ENCODE results near the gene NRN1L. TPM values are rescaled to one million over a fixed set of nuclear protein-coding genes. Genes with fewer than 3 reads are reported as not detected.

NRN1L gene
- total RNA-seq, 1 donor from 2014 or later = 1.1 TPM

- Histone ChIP-seq H3K27me3 (ENCODE audit: control insufficient read depth, insufficient read depth, low read length) (no peaks in the 10 kb centered on the region), H3K36me3 (ENCODE audit: control insufficient read depth, insufficient read depth, low read length) (peaks cover 2% of the 10 kb centered on the region), H3K4me3 (ENCODE audit: low read depth, low read length) (no peak overlapping the region)
- TF ChIP-seq CTCF (IDR thresholded peaks at IDR 0.05; ENCODE audit: insufficient read depth, low read length, poor library complexity, severe bottlenecking) = no peak
- DNase-seq (ENCODE audit: low read depth) = no peak
These were observed 41.6 kb downstream of the NRN1L start for GRCh38 chr16:67926181-67926750.

- no peak for TF ChIP-seq CTCF (IDR thresholded peaks at IDR 0.05; ENCODE audit: insufficient read depth, low read length, poor library complexity, severe bottlenecking)
- Histone ChIP-seq H3K4me3 (ENCODE audit: low read depth, low read length) (no peak overlapping the region), H3K27me3 (ENCODE audit: control insufficient read depth, insufficient read depth, low read length) (no peaks in the 10 kb centered on the region), H3K36me3 (ENCODE audit: control insufficient read depth, insufficient read depth, low read length) (peaks cover 2% of the 10 kb centered on the region)
- no peak for DNase-seq (ENCODE audit: low read depth)
These were observed 42.7 kb downstream of the NRN1L start for GRCh38 chr16:67927131-67927941.

- Histone ChIP-seq H3K36me3 (ENCODE audit: control insufficient read depth, insufficient read depth, low read length) (peaks cover 2% of the 10 kb centered on the region), H3K27me3 (ENCODE audit: control insufficient read depth, insufficient read depth, low read length) (no peaks in the 10 kb centered on the region), H3K4me3 (ENCODE audit: low read depth, low read length) (no peak overlapping the region)
- TF ChIP-seq CTCF (IDR thresholded peaks at IDR 0.05; ENCODE audit: insufficient read depth, low read length, poor library complexity, severe bottlenecking) = no peak
- no peak for DNase-seq (ENCODE audit: low read depth)
These were observed 43.5 kb downstream of the NRN1L start for GRCh38 chr16:67928147-67928546.

GRCh38 chr16:67928561-67929364, 44.1 kb downstream of the NRN1L start:
- Histone ChIP-seq H3K27me3 (ENCODE audit: control insufficient read depth, insufficient read depth, low read length) (no peaks in the 10 kb centered on the region), H3K36me3 (ENCODE audit: control insufficient read depth, insufficient read depth, low read length) (peaks cover 2% of the 10 kb centered on the region), H3K4me3 (ENCODE audit: low read depth, low read length) (no peak overlapping the region)
- peak; percentile 95 for TF ChIP-seq CTCF (IDR thresholded peaks at IDR 0.05; ENCODE audit: insufficient read depth, low read length, poor library complexity, severe bottlenecking)
- no peak for DNase-seq (ENCODE audit: low read depth)

- TF ChIP-seq CTCF (IDR thresholded peaks at IDR 0.05; ENCODE audit: insufficient read depth, low read length, poor library complexity, severe bottlenecking) = no peak
- no peaks in the 10 kb centered on the region for H3K27me3 ChIP-seq (ENCODE audit: control insufficient read depth, insufficient read depth, low read length)
- H3K4me3 ChIP-seq (ENCODE audit: low read depth, low read length) = no peak overlapping the region
- DNase-seq (ENCODE audit: low read depth) = no peak
- H3K36me3 ChIP-seq (ENCODE audit: control insufficient read depth, insufficient read depth, low read length) = peaks cover 2% of the 10 kb centered on the region
These were observed 45.5 kb downstream of the NRN1L start for GRCh38 chr16:67930191-67930590.

Measured in kidney epithelial cell (primary cell).